Astrocyte (in vitro differentiated cells and primary cell): ENCODE results near the gene BCL2L14. TPM values are rescaled to one million over a fixed set of nuclear protein-coding genes. Genes with fewer than 3 reads are reported as not detected.

ENCODE experiments used
- DNase-seq: peaks from one replicate; pipeline ENCODE4 v3.0.0-alpha.2; 2010; ENCODE audit warnings: low read depth
- FAIRE-seq: peaks from 2 replicates; lab custom pipeline; 2011; peaks lifted over from hg19 to GRCh38; lab: Jason Lieb, UNC
- H2AFZ ChIP-seq: 2 replicates; pipeline ENCODE4 v1.6.0; 2012; ENCODE audit warnings: low read depth, low read length, inconsistent platforms
- H3K27ac ChIP-seq: 2 replicates; pipeline ENCODE4 v1.5.1; 2011; ENCODE audit warnings: low read depth, low read length, inconsistent platforms
- H3K27me3 ChIP-seq: 2 replicates; pipeline ENCODE4 v1.6.0; 2011; ENCODE audit warnings: low read length, inconsistent platforms; ENCODE audit not compliant: insufficient read depth
- H3K36me3 ChIP-seq: 2 replicates; pipeline ENCODE4 v1.5.1; 2011; ENCODE audit warnings: low read length, inconsistent platforms; ENCODE audit not compliant: insufficient read depth
- H3K4me1 ChIP-seq: 2 replicates; pipeline ENCODE4 v1.5.1; 2011; ENCODE audit warnings: low read length, inconsistent platforms; ENCODE audit not compliant: insufficient read depth
- H3K4me2 ChIP-seq: 2 replicates; pipeline ENCODE4 v1.6.0; 2012; ENCODE audit warnings: low read length, inconsistent platforms
- H3K4me3 ChIP-seq: 2 replicates; pipeline ENCODE4 v1.5.1; 2011; ENCODE audit warnings: low read depth, mild to moderate bottlenecking, low read length, inconsistent platforms; ENCODE audit not compliant: insufficient read depth
- H3K79me2 ChIP-seq: 2 replicates; pipeline ENCODE4 v1.6.0; 2012; ENCODE audit warnings: mild to moderate bottlenecking, low read length, inconsistent platforms; ENCODE audit not compliant: insufficient read depth
- H3K9ac ChIP-seq: 2 replicates; pipeline ENCODE4 v1.6.0; 2012; ENCODE audit warnings: mild to moderate bottlenecking, low read length, inconsistent platforms
- H3K9me3 ChIP-seq: 2 replicates; pipeline ENCODE4 v1.5.1; 2012; ENCODE audit warnings: low read depth, mild to moderate bottlenecking, low read length, inconsistent platforms; ENCODE audit not compliant: insufficient read depth
- H4K20me1 ChIP-seq: 2 replicates; pipeline ENCODE4 v1.6.0; 2012; ENCODE audit warnings: low read length, inconsistent platforms; ENCODE audit not compliant: insufficient read depth
- H3K27ac Mint-ChIP-seq: one replicate; pipeline ENCODE4 v1.8.0; 2021; ENCODE audit warnings: mild to moderate bottlenecking, mixed read lengths; ENCODE audit not compliant: unreplicated experiment
- H3K27me3 Mint-ChIP-seq: one replicate; pipeline ENCODE4 v1.8.0; 2021; ENCODE audit warnings: low read depth, mixed read lengths; ENCODE audit not compliant: unreplicated experiment
- H3K36me3 Mint-ChIP-seq: one replicate; pipeline ENCODE4 v1.8.0; 2021; ENCODE audit warnings: low read depth, mixed read lengths; ENCODE audit not compliant: unreplicated experiment
- H3K4me1 Mint-ChIP-seq: one replicate; pipeline ENCODE4 v1.8.0; 2021; ENCODE audit warnings: low read depth, mixed read lengths; ENCODE audit not compliant: unreplicated experiment
- H3K4me3 Mint-ChIP-seq: one replicate; pipeline ENCODE4 v1.8.0; 2021; ENCODE audit warnings: mild to moderate bottlenecking, moderate library complexity, mixed read lengths; ENCODE audit not compliant: unreplicated experiment
- H3K9me3 Mint-ChIP-seq: one replicate; pipeline ENCODE4 v1.8.0; 2021; ENCODE audit warnings: mild to moderate bottlenecking, mixed read lengths; ENCODE audit not compliant: unreplicated experiment
- CTCF ChIP-seq: IDR thresholded peaks from 2 replicates; pipeline ENCODE4 v1.5.1; 2011; ENCODE audit warnings: low read depth, mild to moderate bottlenecking, inconsistent platforms, low read length, moderate library complexity; ENCODE audit not compliant: insufficient read depth
- EZH2 ChIP-seq: IDR thresholded peaks from 2 replicates; pipeline ENCODE4 v1.6.1; 2012; ENCODE audit warnings: mild to moderate bottlenecking, low read length, inconsistent platforms; ENCODE audit not compliant: insufficient read depth
- total RNA-seq: library from RNA; stranded (reverse); gene quantifications from 2 replicates; pipeline ENCODE4 v1.2.1, GENCODE V29; 2021

The BCL2L14 gene
- total RNA-seq, 1 donor from 2014 or later: not detected

- no peak overlapping the region for H3K9ac ChIP-seq
- H3K4me3 ChIP-seq: no peak overlapping the region
- peaks cover 31% of the 10 kb centered on the region for H3K36me3 ChIP-seq
- DNase-seq (no peak), FAIRE-seq (no peak)
- no peaks in the 10 kb centered on the region for H3K79me2 ChIP-seq
- H3K27me3 Mint-ChIP-seq: no peaks in the 10 kb centered on the region
- H3K9me3 Mint-ChIP-seq: no peaks in the 10 kb centered on the region
- H3K4me2 ChIP-seq: no peak overlapping the region
- H3K4me1 ChIP-seq: no peaks in the 10 kb centered on the region
- no peak overlapping the region for H3K27ac Mint-ChIP-seq
- H2AFZ ChIP-seq: no peak overlapping the region
- peaks cover 8% of the 10 kb centered on the region for H3K36me3 Mint-ChIP-seq
- H3K27ac ChIP-seq: no peak overlapping the region
- no peaks in the 10 kb centered on the region for H3K27me3 ChIP-seq
- TF ChIP-seq CTCF: no peak
- no peak for TF ChIP-seq EZH2
- no peak overlapping the region for H3K4me3 Mint-ChIP-seq
- peaks cover 6% of the 10 kb centered on the region for H3K4me1 Mint-ChIP-seq
- H4K20me1 ChIP-seq: no peaks in the 10 kb centered on the region
- H3K9me3 ChIP-seq: no peaks in the 10 kb centered on the region
These were observed 57.9 kb downstream of the BCL2L14 start for GRCh38 chr12:12128670-12129069.

GRCh38 chr12:12133259-12133658, 62.5 kb downstream of the BCL2L14 start:
- H3K27ac Mint-ChIP-seq: no peak overlapping the region
- Histone ChIP-seq H3K4me1 (no peaks in the 10 kb centered on the region), H3K4me3 (no peak overlapping the region), H3K9me3 (no peaks in the 10 kb centered on the region), H3K27me3 (no peaks in the 10 kb centered on the region), H3K27ac (no peak overlapping the region), H3K9ac (no peak overlapping the region), H2AFZ (no peak overlapping the region), H3K4me2 (no peak overlapping the region), H4K20me1 (no peaks in the 10 kb centered on the region), H3K36me3 (peaks cover 13% of the 10 kb centered on the region), H3K79me2 (no peaks in the 10 kb centered on the region)
- no peaks in the 10 kb centered on the region for H3K27me3 Mint-ChIP-seq
- FAIRE-seq: no peak
- H3K4me1 Mint-ChIP-seq: peaks cover 3% of the 10 kb centered on the region
- DNase-seq: no peak
- H3K36me3 Mint-ChIP-seq: peaks cover 8% of the 10 kb centered on the region
- no peak overlapping the region for H3K4me3 Mint-ChIP-seq
- TF ChIP-seq CTCF (no peak), EZH2 (no peak)
- no peaks in the 10 kb centered on the region for H3K9me3 Mint-ChIP-seq

- no peak overlapping the region for H3K4me3 Mint-ChIP-seq
- no peaks in the 10 kb centered on the region for H3K27me3 Mint-ChIP-seq
- H3K79me2 ChIP-seq: no peaks in the 10 kb centered on the region
- H3K4me3 ChIP-seq: no peak overlapping the region
- H3K4me1 ChIP-seq: no peaks in the 10 kb centered on the region
- H3K9me3 Mint-ChIP-seq: no peaks in the 10 kb centered on the region
- H3K4me2 ChIP-seq: no peak overlapping the region
- no peak overlapping the region for H2AFZ ChIP-seq
- peaks cover 8% of the 10 kb centered on the region for H3K36me3 Mint-ChIP-seq
- DNase-seq (no peak), FAIRE-seq (no peak)
- H3K27me3 ChIP-seq: no peaks in the 10 kb centered on the region
- no peak for TF ChIP-seq CTCF
- no peak for TF ChIP-seq EZH2
- no peaks in the 10 kb centered on the region for H3K9me3 ChIP-seq
- no peak overlapping the region for H3K27ac Mint-ChIP-seq
- H3K27ac ChIP-seq: no peak overlapping the region
- H3K4me1 Mint-ChIP-seq: peaks cover 5% of the 10 kb centered on the region
- no peak overlapping the region for H3K9ac ChIP-seq
- no peaks in the 10 kb centered on the region for H4K20me1 ChIP-seq
- peaks cover 13% of the 10 kb centered on the region for H3K36me3 ChIP-seq
These were observed 63.0 kb downstream of the BCL2L14 start for GRCh38 chr12:12133785-12134184.
